RPMI8226 (cell line): ENCODE measurements around the gene MAP3K10.
"Not testable (repeated sequence)": the region's sequence is repeated elsewhere in the genome, so short reads cannot be mapped to it uniquely, and the experiment has no call there.

Experiments used
- DNase-seq: peaks from one replicate; pipeline ENCODE4 v3.0.0-alpha.2; 2015

The MAP3K10 gene

GRCh38 chr19:40217934-40218890, 27.0 kb downstream of the MAP3K10 start, which contains the start of gene TTC9B:
Gene TTC9B (minus strand): TSS chr19:40218384. CDS start chr19:40218381, 3 bp downstream.
- peak; percentile 20 for DNase-seq

GRCh38 chr19:40219029-40219428, 27.8 kb downstream of the MAP3K10 start:
- DNase-seq = not testable (repeated sequence)

- DNase-seq = no peak
These were observed 28.6 kb downstream of the MAP3K10 start for GRCh38 chr19:40219721-40220276.

GRCh38 chr19:40220674-40221073, 29.4 kb downstream of the MAP3K10 start:
- DNase-seq = no peak

GRCh38 chr19:40221858-40222619, 30.8 kb downstream of the MAP3K10 start:
- peak; percentile 58 for DNase-seq

GRCh38 chr19:40223135-40223822, 32.1 kb downstream of the MAP3K10 start:
- no peak for DNase-seq

GRCh38 chr19:40224342-40225150, 33.3 kb downstream of the MAP3K10 start:
- DNase-seq = peak; percentile 28

GRCh38 chr19:40225440-40226305, 34.4 kb downstream of the MAP3K10 start:
- DNase-seq = peak; percentile 17

GRCh38 chr19:40228346-40228745, 37.1 kb downstream of the MAP3K10 start:
- no peak for DNase-seq

- DNase-seq = no peak
These were observed 37.6 kb downstream of the MAP3K10 start for GRCh38 chr19:40228863-40229262.

- DNase-seq = no peak
These were observed 38.3 kb downstream of the MAP3K10 start for GRCh38 chr19:40229484-40229883.

GRCh38 chr19:40229926-40230417, 38.7 kb downstream of the MAP3K10 start:
- no peak for DNase-seq

GRCh38 chr19:40231057-40231456, 39.8 kb downstream of the MAP3K10 start:
- no peak for DNase-seq

GRCh38 chr19:40231544-40232424, 40.6 kb downstream of the MAP3K10 start:
- DNase-seq = no peak

- no peak for DNase-seq
These were observed 41.3 kb downstream of the MAP3K10 start for GRCh38 chr19:40232479-40232878.

GRCh38 chr19:40232949-40233810, 42.0 kb downstream of the MAP3K10 start:
- DNase-seq = no peak

- no peak for DNase-seq
These were observed 42.7 kb downstream of the MAP3K10 start for GRCh38 chr19:40233811-40234389.
